Calu3 (cell line): ENCODE results near the gene PTPRN2. TPM values are rescaled to one million over a fixed set of nuclear protein-coding genes. Genes with fewer than 3 reads are reported as not detected.

Experiments
- BruUV-seq: library from RNA; stranded (reverse); fragments of 400-500 nt; replicated peaks from 2 replicates; lab custom pipeline; 2021; lab: Mats Ljungman, UMichigan
- CTCF ChIA-PET: fragments of 300-600 bp; sonication (Branson Sonifier 250); formaldehyde crosslinking; loops from one replicate; lab custom pipeline; 2022; ENCODE audit warnings: antibody characterized with exemption; lab: Charles Lee
- DNase-seq: peaks from one replicate; pipeline ENCODE4 v3.0.0; 2022
- H3K27ac Mint-ChIP-seq: one replicate; pipeline ENCODE4 v1.8.0; 2022; ENCODE audit warnings: mixed read lengths; ENCODE audit not compliant: unreplicated experiment
- H3K27me3 Mint-ChIP-seq: one replicate; pipeline ENCODE4 v1.8.0; 2022; ENCODE audit warnings: mixed read lengths; ENCODE audit not compliant: unreplicated experiment
- H3K36me3 Mint-ChIP-seq: one replicate; pipeline ENCODE4 v1.8.0; 2022; ENCODE audit warnings: mild to moderate bottlenecking, moderate library complexity, mixed read lengths; ENCODE audit not compliant: insufficient read depth, unreplicated experiment
- H3K4me1 Mint-ChIP-seq: one replicate; pipeline ENCODE4 v1.8.0; 2022; ENCODE audit warnings: mild to moderate bottlenecking, low read depth, mixed read lengths; ENCODE audit not compliant: unreplicated experiment
- H3K4me3 Mint-ChIP-seq: one replicate; pipeline ENCODE4 v1.8.0; 2022; ENCODE audit warnings: mild to moderate bottlenecking, low read depth, moderate library complexity, mixed read lengths; ENCODE audit not compliant: unreplicated experiment
- H3K9me3 Mint-ChIP-seq: one replicate; pipeline ENCODE4 v1.8.0; 2022; ENCODE audit warnings: low read depth, mixed read lengths; ENCODE audit not compliant: unreplicated experiment
- intact Hi-C: fragments of 100-400 bp; cut with micrococcal nuclease; formaldehyde crosslinking; loops from one replicate; pipeline ENCODE4 v1.10.0; 2022; ENCODE audit not compliant: unreplicated experiment
- total RNA-seq: library from RNA; stranded (reverse); gene quantifications from 2 replicates; pipeline ENCODE4 v1.2.3, GENCODE V29; 2022
- TF ChIP-seq, protein P1 (sequence below): fragments of 200-600 bp; IDR thresholded peaks from one replicate; pipeline ENCODE4 v1.8.0; 2022; ENCODE audit warnings: antibody characterized with exemption; ENCODE audit not compliant: unreplicated experiment

PTPRN2 gene
- total RNA-seq, 1 experiment from 2014 or later, result 2.0 TPM

DNA sequence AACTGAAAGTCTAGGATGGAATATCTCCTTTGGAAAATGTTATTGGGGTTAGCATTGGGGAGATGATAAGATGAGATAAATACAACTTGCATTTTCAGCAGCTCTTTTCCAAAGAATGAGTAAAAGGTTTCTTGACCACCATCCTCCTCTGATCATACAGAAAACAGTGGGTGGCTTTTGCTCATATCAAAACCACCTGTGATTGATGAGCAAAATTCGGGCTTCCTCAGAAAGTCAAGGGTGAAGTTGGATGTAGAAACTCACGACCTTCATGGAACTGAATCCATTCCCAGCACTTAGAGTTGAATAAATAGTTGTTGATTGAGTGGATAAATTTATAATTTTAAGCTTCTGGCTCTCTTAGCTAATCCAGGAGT lies 1092.5 kb downstream of the PTPRN2 start:
- no TSS peak for BruUV-seq
- Mint-ChIP-seq H3K27me3 (peaks cover 20% of the 10 kb centered on the region), H3K36me3 (no peaks in the 10 kb centered on the region), H3K9me3 (peaks cover 3% of the 10 kb centered on the region), H3K4me1 (peaks cover 8% of the 10 kb centered on the region), H3K27ac (no peak overlapping the region), H3K4me3 (no peak overlapping the region)
- DNase-seq, result no peak
- CTCF ChIA-PET, result no interaction called here
- intact Hi-C loops, result no loop called here
- TF ChIP-seq, protein P1, sequence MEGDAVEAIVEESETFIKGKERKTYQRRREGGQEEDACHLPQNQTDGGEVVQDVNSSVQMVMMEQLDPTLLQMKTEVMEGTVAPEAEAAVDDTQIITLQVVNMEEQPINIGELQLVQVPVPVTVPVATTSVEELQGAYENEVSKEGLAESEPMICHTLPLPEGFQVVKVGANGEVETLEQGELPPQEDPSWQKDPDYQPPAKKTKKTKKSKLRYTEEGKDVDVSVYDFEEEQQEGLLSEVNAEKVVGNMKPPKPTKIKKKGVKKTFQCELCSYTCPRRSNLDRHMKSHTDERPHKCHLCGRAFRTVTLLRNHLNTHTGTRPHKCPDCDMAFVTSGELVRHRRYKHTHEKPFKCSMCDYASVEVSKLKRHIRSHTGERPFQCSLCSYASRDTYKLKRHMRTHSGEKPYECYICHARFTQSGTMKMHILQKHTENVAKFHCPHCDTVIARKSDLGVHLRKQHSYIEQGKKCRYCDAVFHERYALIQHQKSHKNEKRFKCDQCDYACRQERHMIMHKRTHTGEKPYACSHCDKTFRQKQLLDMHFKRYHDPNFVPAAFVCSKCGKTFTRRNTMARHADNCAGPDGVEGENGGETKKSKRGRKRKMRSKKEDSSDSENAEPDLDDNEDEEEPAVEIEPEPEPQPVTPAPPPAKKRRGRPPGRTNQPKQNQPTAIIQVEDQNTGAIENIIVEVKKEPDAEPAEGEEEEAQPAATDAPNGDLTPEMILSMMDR, result no peak

DNA sequence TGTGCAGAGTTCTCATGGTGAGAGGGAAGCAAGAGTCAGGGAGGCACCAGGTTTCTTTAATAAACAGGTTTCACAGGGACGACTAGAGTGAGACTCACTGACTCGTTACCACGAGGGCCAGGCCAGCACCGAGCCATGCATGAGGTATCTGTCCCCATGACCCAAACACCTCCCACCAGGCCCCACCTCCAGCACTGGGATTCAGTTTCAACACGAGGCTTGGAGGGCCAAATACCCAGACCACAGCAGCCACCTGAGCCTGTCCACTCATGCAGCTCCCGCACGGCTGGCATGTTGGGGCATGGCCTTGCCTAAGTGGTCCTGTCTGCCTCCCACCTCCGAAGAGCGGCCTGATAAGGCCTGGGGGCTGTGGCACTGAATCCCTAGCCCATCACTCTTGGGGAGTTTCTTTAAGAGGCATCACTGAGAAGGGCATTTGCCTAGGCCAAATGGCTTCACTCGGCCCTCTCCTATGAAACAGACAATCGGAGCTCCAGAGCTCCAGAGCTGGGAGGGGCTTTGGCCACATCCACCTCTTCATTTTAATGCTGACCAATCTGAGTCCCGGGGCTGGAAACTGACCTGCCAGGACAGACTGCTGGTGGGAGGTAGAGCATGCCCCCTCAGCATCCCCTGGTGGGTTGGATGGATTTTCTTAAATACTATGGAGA lies 1093.0 kb downstream of the PTPRN2 start:
- intact Hi-C loops, result no loop called here
- CTCF ChIA-PET, result no interaction called here
- DNase-seq, result no peak
- Mint-ChIP-seq H3K4me3 (no peak overlapping the region), H3K36me3 (no peaks in the 10 kb centered on the region), H3K9me3 (peaks cover 3% of the 10 kb centered on the region), H3K27ac (no peak overlapping the region), H3K4me1 (peaks cover 8% of the 10 kb centered on the region), H3K27me3 (peaks cover 20% of the 10 kb centered on the region)
- TF ChIP-seq, protein P1, result no peak
- BruUV-seq, result no TSS peak

DNA sequence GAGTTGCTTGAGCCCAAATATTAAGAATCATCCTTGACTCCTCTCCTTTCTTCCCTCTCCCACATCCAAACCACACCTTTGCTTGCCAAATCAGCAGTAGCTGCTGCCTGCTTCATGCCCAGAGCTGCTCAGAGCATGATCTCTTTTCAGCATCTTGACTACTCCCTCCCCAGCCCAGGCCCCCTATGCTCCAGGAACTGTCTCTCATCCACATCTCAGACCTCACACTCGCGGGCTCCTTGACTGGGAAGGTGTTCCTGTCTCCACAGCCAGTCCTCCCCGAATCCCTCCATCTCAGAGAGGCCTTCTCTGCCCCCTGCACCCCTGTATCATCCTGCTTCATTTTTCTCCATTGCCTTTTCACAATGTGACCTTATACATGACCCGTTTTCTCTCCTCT lies 1093.8 kb downstream of the PTPRN2 start:
- Mint-ChIP-seq H3K9me3 (peaks cover 3% of the 10 kb centered on the region), H3K27me3 (peaks cover 20% of the 10 kb centered on the region), H3K4me3 (no peak overlapping the region), H3K36me3 (no peaks in the 10 kb centered on the region), H3K4me1 (peaks cover 8% of the 10 kb centered on the region), H3K27ac (no peak overlapping the region)
- DNase-seq, result no peak
- intact Hi-C loops, result no loop called here
- TF ChIP-seq, protein P1, result no peak
- CTCF ChIA-PET, result no interaction called here
- no TSS peak for BruUV-seq

DNA sequence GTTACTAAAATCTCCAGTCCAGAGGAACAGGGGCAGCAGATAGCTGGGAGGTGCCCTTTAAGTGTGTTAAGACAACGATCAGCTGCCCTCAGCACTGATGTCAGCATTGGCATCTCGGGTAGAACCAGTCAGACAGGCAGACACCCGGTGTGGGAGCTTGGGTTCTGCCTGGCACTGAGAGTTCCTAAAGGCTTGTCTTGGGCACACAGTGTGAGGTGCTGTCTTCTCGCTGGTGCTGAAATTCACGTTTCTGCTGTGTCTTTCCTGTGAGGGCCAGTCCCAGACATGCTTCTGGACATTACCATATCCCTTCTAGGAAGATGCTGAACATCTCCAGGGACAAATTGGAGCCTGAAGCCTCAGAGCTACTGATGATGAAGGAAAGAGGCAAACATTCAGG lies 1094.6 kb downstream of the PTPRN2 start:
- Mint-ChIP-seq H3K4me1 (peaks cover 8% of the 10 kb centered on the region), H3K27ac (no peak overlapping the region), H3K27me3 (peaks cover 20% of the 10 kb centered on the region), H3K4me3 (no peak overlapping the region), H3K36me3 (no peaks in the 10 kb centered on the region), H3K9me3 (peaks cover 3% of the 10 kb centered on the region)
- intact Hi-C loops, result no loop called here
- no TSS peak for BruUV-seq
- TF ChIP-seq, protein P1, result no peak
- CTCF ChIA-PET, result no interaction called here
- DNase-seq, result peak; percentile 49
